Esophagus muscularis mucosa (tissue), 4 donors: ENCODE data around the gene CBLL1. TPM values are rescaled to one million over a fixed set of nuclear protein-coding genes. Genes with fewer than 3 reads are reported as not detected.

Source experiments
- DNase-seq: peaks from one replicate; pipeline ENCODE4 v3.0.0-alpha.2; 2017; ENCODE audit errors: extremely low spot score
- H3K27ac ChIP-seq, 4 donors: fragments of 200-600 bp; sonication (generic); replicated peaks in 1 of 4; 1 replicate in 3 of 4; 2 replicates in 1 of 4; pipeline ENCODE4 v1.5.1; 2016 to 2019; ENCODE audit warnings: mild to moderate bottlenecking in 1 of 4
- H3K27me3 ChIP-seq, 4 donors: fragments of 200-600 bp; sonication (generic); one replicate each; pipeline versions ENCODE4 v1.5.1 to v1.6.0; 2016 to 2019
- H3K36me3 ChIP-seq, 4 donors: fragments of 200-600 bp; sonication (generic); one replicate each; pipeline ENCODE4 v1.5.1; 2016 to 2019
- H3K4me1 ChIP-seq, 4 donors: fragments of 200-600 bp; sonication (generic); one replicate each; pipeline ENCODE4 v1.5.1; 2016 to 2019
- H3K4me3 ChIP-seq, 4 donors: fragments of 200-600 bp; sonication (generic); 1 replicate in 2 of 4; 2 replicates in 2 of 4; pipeline ENCODE4 v1.5.1; 2016 to 2019; ENCODE audit warnings: mild to moderate bottlenecking in 4 of 4, moderate library complexity in 1 of 4
- H3K9me3 ChIP-seq, 4 donors: fragments of 200-600 bp; sonication (generic); 1 replicate in 3 of 4; 2 replicates in 1 of 4; pipeline ENCODE4 v1.5.1; 2016 to 2019
- CTCF ChIP-seq, 3 experiments: fragments of 200-600 bp in 2 of 3; fragments of 450-650 bp in 1 of 3; sonication (generic) in 2 of 3; IDR thresholded peaks; one replicate each; pipeline ENCODE4 v1.5.1; 2017 to 2019; ENCODE audit warnings: antibody characterized with exemption in 3 of 3, mild to moderate bottlenecking in 2 of 3, moderate library complexity in 1 of 3
- EP300 ChIP-seq: sonication (generic); formaldehyde crosslinking; IDR thresholded peaks from one replicate; pipeline ENCODE4 v1.6.1; 2017; ENCODE audit warnings: antibody characterized with exemption
- POLR2A ChIP-seq: fragments of 450-650 bp; IDR thresholded peaks from one replicate; pipeline ENCODE4 v1.6.1; 2017; ENCODE audit warnings: antibody characterized with exemption, moderate library complexity, mild to moderate bottlenecking, low read depth
- POLR2AphosphoS5 ChIP-seq, 2 donors: sonication (generic); formaldehyde crosslinking; IDR thresholded peaks; one replicate each; pipeline ENCODE4 v1.6.1; 2017; ENCODE audit warnings: antibody characterized with exemption in 2 of 2
- WGBS: methylation state at CpG from one replicate; pipeline ENCODE4 v1.1.5; 2018; 5-methylcytosine and 5-hydroxymethylcytosine counted together
- intact Hi-C: fragments of 100-400 bp; cut with DNase I; formaldehyde crosslinking; loops from one replicate; pipeline ENCODE4 v1.15.1; 2023
- total RNA-seq, 4 donors: library from RNA; depleted of rRNA; stranded (reverse); fragments of >200 nt; gene quantifications; one replicate each; pipeline versions ENCODE4 v1.1.0 to v1.2.1, GENCODE V29; 2016

Gene CBLL1
- total RNA-seq, 4 donors from 2014 or later: 60.1 to 67.3 (median 63.6) TPM

- Histone ChIP-seq H3K36me3 (no peaks in the 10 kb centered on the region), H3K9me3 (no peaks in the 10 kb centered on the region), H3K4me1 (no peaks in the 10 kb centered on the region), H3K27ac (no peak overlapping the region), H3K4me3 (no peak overlapping the region), H3K27me3 (no peaks in the 10 kb centered on the region)
- 71% methylated on average over 1 of the region's 1 CpG for WGBS
- no peak for DNase-seq
- TF ChIP-seq CTCF (IDR thresholded peaks at IDR 0.05) (no peak), POLR2A (no peak), POLR2AphosphoS5 (IDR thresholded peaks at IDR 0.05) (no peak)
- intact Hi-C loops: loop anchor here (10.0 kb wide), 1 partner anchor 156 kb away; the partner anchor contains the start of genes COG5 and DUS4L
Observed at GRCh38 chr7:107721286-107721685, 22.7 kb upstream of the CBLL1 start.

- DNase-seq: no peak
- intact Hi-C loops: loop anchor here (10.0 kb wide), 1 partner anchor 158 kb away; the partner anchor contains the start of genes COG5 and DUS4L
- H3K4me3 ChIP-seq: no peak overlapping the region
- no peaks in the 10 kb centered on the region for H3K36me3 ChIP-seq
- H3K27ac ChIP-seq: no peak overlapping the region
- TF ChIP-seq POLR2AphosphoS5 (IDR thresholded peaks at IDR 0.05): no peak
- no peak for TF ChIP-seq POLR2A
- no peak for TF ChIP-seq CTCF (IDR thresholded peaks at IDR 0.05)
- TF ChIP-seq EP300: no peak
- no peaks in the 10 kb centered on the region for H3K9me3 ChIP-seq
- H3K4me1 ChIP-seq: no peaks in the 10 kb centered on the region
- peaks cover 0 to under 1% (median 0%) of the 10 kb centered on the region in 4 donors for H3K27me3 ChIP-seq
- 90% methylated on average over 2 of the region's 2 CpGs for WGBS
Observed at GRCh38 chr7:107723255-107723654, 20.7 kb upstream of the CBLL1 start.

GRCh38 chr7:107725138-107725740 lies 18.7 kb upstream of the CBLL1 start:
- H3K9me3 ChIP-seq: no peaks in the 10 kb centered on the region
- intact Hi-C loops: loop anchor here (2.0 to 10.0 kb wide), 2 partner anchors 160 to 262 kb away; partner anchors contain the start of genes COG5 and DUS4L
- 20% methylated on average over 4 of the region's 4 CpGs for whole genome bisulfite sequencing
- no peak overlapping the region for H3K4me3 ChIP-seq
- no peaks in the 10 kb centered on the region for H3K4me1 ChIP-seq
- H3K27ac ChIP-seq: no peak overlapping the region
- no peaks in the 10 kb centered on the region for H3K36me3 ChIP-seq
- TF ChIP-seq CTCF (IDR thresholded peaks at IDR 0.05): peak; percentile 60 to 66 (median 61)
- TF ChIP-seq POLR2A: no peak
- peaks cover 0 to 9% (median 0%) of the 10 kb centered on the region in 4 donors for H3K27me3 ChIP-seq
- DNase-seq: no peak

- no peak overlapping the region for H3K27ac ChIP-seq
- WGBS: 74% methylated on average over 3 of the region's 3 CpGs
- intact Hi-C loops: loop anchor here (10.0 kb wide), 1 partner anchor 162 kb away; the partner anchor contains the start of genes COG5 and DUS4L
- no peaks in the 10 kb centered on the region for H3K9me3 ChIP-seq
- H3K27me3 ChIP-seq: peaks cover 0 to 9% (median 0%) of the 10 kb centered on the region in 4 donors
- no peak overlapping the region for H3K4me3 ChIP-seq
- no peaks in the 10 kb centered on the region for H3K36me3 ChIP-seq
- TF ChIP-seq EP300 (no peak), POLR2AphosphoS5 (IDR thresholded peaks at IDR 0.05) (no peak), POLR2A (no peak), CTCF (IDR thresholded peaks at IDR 0.05) (no peak)
- no peaks in the 10 kb centered on the region for H3K4me1 ChIP-seq
- no peak for DNase-seq
Observed at GRCh38 chr7:107726356-107727130, 17.4 kb upstream of the CBLL1 start.
